Measurements from ENCODE around the gene ZNF112. TPM values are rescaled to one million over a fixed set of nuclear protein-coding genes. Genes with fewer than 3 reads are reported as not detected.
A peak's percentile ranks its signal among the peaks of the same experiment; 100 is the strongest.

The ZNF112 gene
- polyA plus RNA-seq, 3 donors: 0.03 TPM; not detected in 2

DNA sequence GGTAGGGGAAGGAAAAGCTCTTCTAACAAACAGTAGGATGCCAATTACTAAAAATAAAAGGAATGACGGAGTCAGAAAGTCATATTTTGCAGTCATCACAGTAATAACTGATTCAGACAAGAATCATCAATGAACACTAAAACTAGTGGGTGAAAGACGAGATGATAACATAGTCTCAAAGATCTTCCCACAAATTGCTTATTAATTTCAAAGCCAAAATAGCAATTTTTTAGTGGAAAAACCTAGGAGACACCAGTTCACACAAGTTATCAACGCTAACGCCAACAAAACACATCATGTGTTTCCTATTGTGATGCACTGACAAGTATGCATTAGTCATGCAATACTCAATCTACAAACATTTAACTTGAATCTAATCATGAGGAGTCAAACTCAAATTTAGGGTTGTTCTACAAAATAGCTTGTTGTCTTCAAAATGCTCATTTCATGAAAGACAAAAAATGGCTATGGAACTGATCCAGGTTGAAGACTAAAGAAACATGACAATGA is 78.2 kb downstream of the ZNF112 start:
- H3K79me2 ChIP-seq (ENCODE audit: insufficient read depth, low read length): no peaks in the 10 kb centered on the region
- no peaks in the 10 kb centered on the region for H3K36me3 ChIP-seq (replicated peaks in 1 of 2; ENCODE audit: control insufficient read depth in 1 of 2, insufficient read depth in 2 of 2, low read length in 2 of 2)
- H3K9ac ChIP-seq (ENCODE audit: insufficient read depth, low read length, poor library complexity, severe bottlenecking): no peak overlapping the region
- no peak overlapping the region for H3K4me3 ChIP-seq (replicated peaks in 1 of 3; ENCODE audit: low read depth in 2 of 3, low read length in 3 of 3)
- no peak overlapping the region for H3K4me3 Mint-ChIP-seq
- H4K20me1 ChIP-seq (ENCODE audit: insufficient read depth, low read length): no peaks in the 10 kb centered on the region
- H3K27me3 ChIP-seq (ENCODE audit: control insufficient read depth in 2 of 2, insufficient read depth in 2 of 2, low read length in 2 of 2): no peaks in the 10 kb centered on the region
- intact Hi-C loops (cut with micrococcal nuclease): no loop called here
- peaks cover 0 to 3% (median 0%) of the 10 kb centered on the region in 3 donors for H3K27me3 Mint-ChIP-seq (ENCODE audit: low read depth in 3 of 3)
- H3K4me1 ChIP-seq (ENCODE audit: control insufficient read depth in 1 of 2, insufficient read depth in 2 of 2, low read length in 2 of 2): no peaks in the 10 kb centered on the region
- no peak for DNase-seq
- no peaks in the 10 kb centered on the region for H3K4me1 Mint-ChIP-seq
- TF ChIP-seq, protein P1, sequence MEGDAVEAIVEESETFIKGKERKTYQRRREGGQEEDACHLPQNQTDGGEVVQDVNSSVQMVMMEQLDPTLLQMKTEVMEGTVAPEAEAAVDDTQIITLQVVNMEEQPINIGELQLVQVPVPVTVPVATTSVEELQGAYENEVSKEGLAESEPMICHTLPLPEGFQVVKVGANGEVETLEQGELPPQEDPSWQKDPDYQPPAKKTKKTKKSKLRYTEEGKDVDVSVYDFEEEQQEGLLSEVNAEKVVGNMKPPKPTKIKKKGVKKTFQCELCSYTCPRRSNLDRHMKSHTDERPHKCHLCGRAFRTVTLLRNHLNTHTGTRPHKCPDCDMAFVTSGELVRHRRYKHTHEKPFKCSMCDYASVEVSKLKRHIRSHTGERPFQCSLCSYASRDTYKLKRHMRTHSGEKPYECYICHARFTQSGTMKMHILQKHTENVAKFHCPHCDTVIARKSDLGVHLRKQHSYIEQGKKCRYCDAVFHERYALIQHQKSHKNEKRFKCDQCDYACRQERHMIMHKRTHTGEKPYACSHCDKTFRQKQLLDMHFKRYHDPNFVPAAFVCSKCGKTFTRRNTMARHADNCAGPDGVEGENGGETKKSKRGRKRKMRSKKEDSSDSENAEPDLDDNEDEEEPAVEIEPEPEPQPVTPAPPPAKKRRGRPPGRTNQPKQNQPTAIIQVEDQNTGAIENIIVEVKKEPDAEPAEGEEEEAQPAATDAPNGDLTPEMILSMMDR (IDR thresholded peaks at IDR 0.05): no peak
- H3K36me3 Mint-ChIP-seq: no peaks in the 10 kb centered on the region
- H3K4me2 ChIP-seq (replicated peaks; ENCODE audit: extremely low read depth, low read length, poor library complexity, severe bottlenecking): no peak overlapping the region
- WGBS (ENCODE audit: insufficient coverage): no CpG with 5 or more reads among the region's 4 CpGs
- no peak overlapping the region for H3K27ac ChIP-seq (ENCODE audit: low read depth in 1 of 2, low read length in 2 of 2)
- peaks cover 38 to 75% (median 66%) of the 10 kb centered on the region in 7 donors for H3K9me3 Mint-ChIP-seq
- H3K27ac Mint-ChIP-seq: peak overlapping the region in 1 of 7 donors; percentile 6
- H3K9me3 ChIP-seq (replicated peaks in 1 of 2; ENCODE audit: control insufficient read depth in 1 of 2, insufficient read depth in 1 of 2, low read length in 2 of 2): peaks cover 49 to 88% of the 10 kb centered on the region in 2 donors
- H2AFZ ChIP-seq (ENCODE audit: insufficient read depth, low read depth, low read length, poor library complexity, severe bottlenecking): no peak overlapping the region

DNA sequence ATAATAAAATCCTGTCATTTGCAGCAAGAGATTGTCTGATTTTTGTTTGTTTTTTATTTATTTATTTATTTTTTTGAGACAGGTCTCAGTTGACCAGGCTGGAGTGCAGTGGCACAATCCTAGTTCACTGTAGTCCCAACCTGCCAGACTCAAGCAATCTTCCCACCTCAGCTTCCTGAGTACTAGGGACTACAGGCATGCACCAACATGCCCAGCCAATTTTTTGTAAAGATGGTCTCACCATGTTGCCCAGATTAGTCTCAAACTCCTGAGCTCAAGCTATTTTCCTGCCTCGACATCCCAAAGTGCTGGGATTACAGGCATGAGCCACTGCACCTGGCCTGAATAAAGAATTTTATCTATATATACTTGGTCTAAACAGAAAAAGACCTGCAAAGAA is 79.1 kb downstream of the ZNF112 start:
- Mint-ChIP-seq H3K4me3 (no peak overlapping the region), H3K36me3 (no peaks in the 10 kb centered on the region), H3K27ac (no peak overlapping the region), H3K4me1 (no peaks in the 10 kb centered on the region), H3K9me3 (peaks cover 37 to 74% (median 69%) of the 10 kb centered on the region in 7 donors), H3K27me3 (ENCODE audit: low read depth in 3 of 3) (peaks cover 0 to 3% (median 0%) of the 10 kb centered on the region in 3 donors)
- H3K4me3 ChIP-seq (replicated peaks in 1 of 3; ENCODE audit: low read depth in 2 of 3, low read length in 3 of 3): no peak overlapping the region
- no peak overlapping the region for H2AFZ ChIP-seq (ENCODE audit: insufficient read depth, low read depth, low read length, poor library complexity, severe bottlenecking)
- no peaks in the 10 kb centered on the region for H3K4me1 ChIP-seq (ENCODE audit: control insufficient read depth in 1 of 2, insufficient read depth in 2 of 2, low read length in 2 of 2)
- no peaks in the 10 kb centered on the region for H3K36me3 ChIP-seq (replicated peaks in 1 of 2; ENCODE audit: control insufficient read depth in 1 of 2, insufficient read depth in 2 of 2, low read length in 2 of 2)
- intact Hi-C loops (cut with micrococcal nuclease): no loop called here
- no peaks in the 10 kb centered on the region for H3K79me2 ChIP-seq (ENCODE audit: insufficient read depth, low read length)
- TF ChIP-seq, protein P1 (IDR thresholded peaks at IDR 0.05): no peak
- H3K27me3 ChIP-seq (ENCODE audit: control insufficient read depth in 2 of 2, insufficient read depth in 2 of 2, low read length in 2 of 2): no peaks in the 10 kb centered on the region
- WGBS (ENCODE audit: insufficient coverage): no CpG with 5 or more reads among the region's 1 CpG
- no peak for DNase-seq
- H3K4me2 ChIP-seq (replicated peaks; ENCODE audit: extremely low read depth, low read length, poor library complexity, severe bottlenecking): no peak overlapping the region
- no peaks in the 10 kb centered on the region for H4K20me1 ChIP-seq (ENCODE audit: insufficient read depth, low read length)
- no peak overlapping the region for H3K9ac ChIP-seq (ENCODE audit: insufficient read depth, low read length, poor library complexity, severe bottlenecking)
- H3K27ac ChIP-seq (ENCODE audit: low read depth in 1 of 2, low read length in 2 of 2): no peak overlapping the region
- peaks cover 45 to 86% of the 10 kb centered on the region in 2 donors for H3K9me3 ChIP-seq (replicated peaks in 1 of 2; ENCODE audit: control insufficient read depth in 1 of 2, insufficient read depth in 1 of 2, low read length in 2 of 2)

Small RNAs within 50 kb of the gene (small RNA-seq; reads per million reads assigned to genes)
- not detected for gene NDUFA3P1 (ENCODE audit: insufficient read length, low read depth)

Other genes with a start within 250 kb of the ZNF112 start
- gene ZNF225, start 243.3 kb downstream of the ZNF112 start, polyA plus RNA-seq: 1 to 10 TPM in 1 of 3 donors, under 1 TPM in 2; 0.86 to 1.1 (median 0.93) TPM
- 1 to 10 TPM in 2 of 3 donors, under 1 TPM in 1; 0.73 to 2.3 (median 2.2) TPM for gene ZNF234, start 215.1 kb downstream of the ZNF112 start, polyA plus RNA-seq
- gene ZNF226, start 191.6 kb downstream of the ZNF112 start, polyA plus RNA-seq: 10 to 100 TPM in 2 of 3 donors, 1 to 10 TPM in 1; 9.3 to 16.6 (median 16.3) TPM
- 1 to 10 TPM; 2.6 to 4.9 (median 3.8) TPM for gene ZNF227, start 144.1 kb downstream of the ZNF112 start, polyA plus RNA-seq
- under 1 TPM in 2 of 3 donors, not detected in 1; 0.05 to 0.08 TPM for gene ZNF233, start 96.8 kb downstream of the ZNF112 start, polyA plus RNA-seq
- gene ZNF235, start 51.7 kb downstream of the ZNF112 start, polyA plus RNA-seq: 1 to 10 TPM in 1 of 3 donors, under 1 TPM in 2; 0.64 to 3.0 (median 0.92) TPM
- gene ZNF285, start 44.9 kb upstream of the ZNF112 start, polyA plus RNA-seq: under 1 TPM in 2 of 3 donors, not detected in 1; 0.07 to 0.09 TPM
- under 1 TPM in 1 of 3 donors, not detected in 2; 0.03 TPM for gene ZNF229, start 91.8 kb upstream of the ZNF112 start, polyA plus RNA-seq
- 1 to 10 TPM; 1.2 to 3.5 (median 2.7) TPM for gene ZNF180, start 143.8 kb upstream of the ZNF112 start, polyA plus RNA-seq
- not detected for gene CEACAM20, start 173.0 kb upstream of the ZNF112 start, polyA plus RNA-seq

All from CD14-positive monocyte (primary cell).